Psoas muscle (tissue), 8 donors: ENCODE data around the gene ARID1A. TPM values are rescaled to one million over a fixed set of nuclear protein-coding genes. Genes with fewer than 3 reads are reported as not detected.

Experiments used
- ATAC-seq, 4 donors: fragments of 200-7000 bp; cut with Tn5 transposase; one replicate each; pipeline ENCODE4 v1.9.1; 2020; ENCODE audit warnings: moderate library complexity in 3 of 4, mild to moderate bottlenecking in 2 of 4
- DNase-seq, 2 donors: peaks; one replicate each; pipeline ENCODE4 v3.0.0-alpha.2; 2020
- H3K27ac ChIP-seq: fragments of 200-600 bp; one replicate; pipeline ENCODE4 v1.8.0; 2022
- H3K27me3 ChIP-seq, 3 donors: fragments of 200-600 bp in 1 of 3; one replicate each; pipeline versions ENCODE4 v1.6.1 to v1.8.0; 2013 to 2022; ENCODE audit warnings: low read length in 2 of 3, mild to moderate bottlenecking in 2 of 3, moderate library complexity in 1 of 3; ENCODE audit not compliant: insufficient read depth in 3 of 3
- H3K36me3 ChIP-seq, 2 donors: fragments of 200-600 bp in 1 of 2; one replicate each; pipeline versions ENCODE4 v1.6.1 to v1.8.0; 2013 to 2022; ENCODE audit warnings: low read depth in 1 of 2, mild to moderate bottlenecking in 1 of 2, moderate library complexity in 1 of 2; ENCODE audit not compliant: insufficient read depth in 1 of 2
- H3K4me1 ChIP-seq: fragments of 200-600 bp; one replicate; pipeline ENCODE4 v1.8.0; 2022
- H3K4me3 ChIP-seq: fragments of 200-600 bp; one replicate; pipeline ENCODE4 v1.8.0; 2022; ENCODE audit warnings: mild to moderate bottlenecking
- H3K9me3 ChIP-seq: fragments of 200-600 bp; one replicate; pipeline ENCODE4 v1.8.0; 2022
- WGBS, 3 donors: extraction: QIAGEN DNeasy Blood & Tissue Kit; methylation state at CpG; one replicate each; pipeline versions ENCODE4 v1.1.6 to v1.1.7; 2013; 5-methylcytosine and 5-hydroxymethylcytosine counted together
- intact Hi-C, 2 donors: fragments of 100-400 bp; cut with DNase I; formaldehyde crosslinking; loops; one replicate each; pipeline versions ENCODE4 v1.11.0 to v1.14.2; 2022
- polyA plus RNA-seq, 3 donors: library from polyadenylated mRNA; stranded (reverse); fragments of 200-250 nt; gene quantifications; one replicate each; pipeline ENCODE4 v1.2.3, GENCODE V29; 2013
- total RNA-seq, 4 donors: library from RNA; stranded (reverse); fragmentation: NEBNext Ultra II Directional in 2 of 4; extraction: Animal tissue kit (Norgen Biotek cat#: 25700) in 2 of 4; gene quantifications; one replicate each; pipeline versions ENCODE4 v1.2.1 to v1.2.4, GENCODE V29; 2021 to 2023
- TF ChIP-seq, protein P1 (sequence below): fragments of 200-600 bp; IDR thresholded peaks from one replicate; pipeline ENCODE4 v1.8.0; 2022; ENCODE audit warnings: antibody characterized with exemption
- donor health status: healthy with polysubstance abuse.
- donor health status: DM: no; HTN: no; CAD: no; lungs with moderate emphysema.
- donor health status: Bipolar disorder and iron deficiency.
- donor health status: healthy.
- donor health status: DM: yes; HTN: yes; CAD: no.
- donor health status: DM: no; HTN: no; CAD: no.
- donor health status: DM: no; HTN: no; CAD: no.
- donor health status: DM: yes; HTN: yes; CAD: no.

The ARID1A gene
- total and polyA plus RNA-seq, 7 donors: 8.8 to 44.4 (median 32.2) TPM

DNA sequence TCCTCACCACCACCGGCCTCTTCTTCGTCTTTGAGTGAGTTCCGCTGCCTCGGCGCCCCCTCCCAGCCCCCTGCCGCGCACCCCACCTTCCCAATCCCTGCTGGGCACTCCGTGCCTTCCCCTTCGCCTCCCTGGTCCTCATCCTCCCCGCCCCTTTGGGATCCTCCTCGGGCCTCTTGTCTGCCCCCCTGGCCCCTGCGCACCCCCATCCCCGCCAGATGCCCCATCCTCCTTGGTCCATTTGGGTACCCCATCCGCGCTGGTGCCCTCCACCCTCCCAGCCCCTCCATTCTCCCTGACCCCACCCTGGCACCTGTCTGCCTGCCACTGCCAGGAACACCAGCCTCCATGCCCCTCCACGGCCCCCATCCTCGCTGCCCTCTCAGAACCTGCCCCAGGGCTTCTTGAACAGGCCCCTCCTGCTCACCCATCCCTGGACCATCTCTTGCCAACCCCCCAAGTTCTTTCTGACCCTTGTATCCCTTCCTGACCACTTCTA, 131.3 kb downstream of the ARID1A start:
- DNase-seq: no peak
- Histone ChIP-seq H3K27me3 (no peaks in the 10 kb centered on the region), H3K9me3 (no peaks in the 10 kb centered on the region), H3K4me3 (peak overlapping the region; percentile 80), H3K27ac (peak overlapping the region; percentile 71), H3K36me3 (peaks cover 0 to 12% of the 10 kb centered on the region in 2 donors), H3K4me1 (peaks cover 18% of the 10 kb centered on the region)
- WGBS, 3 donors: 2 to 8% (median 4%) methylated on average over 7 to 17 of the region's 17 CpGs
- intact Hi-C loops: no loop called here
- no peak for ATAC-seq
- TF ChIP-seq, protein P1, sequence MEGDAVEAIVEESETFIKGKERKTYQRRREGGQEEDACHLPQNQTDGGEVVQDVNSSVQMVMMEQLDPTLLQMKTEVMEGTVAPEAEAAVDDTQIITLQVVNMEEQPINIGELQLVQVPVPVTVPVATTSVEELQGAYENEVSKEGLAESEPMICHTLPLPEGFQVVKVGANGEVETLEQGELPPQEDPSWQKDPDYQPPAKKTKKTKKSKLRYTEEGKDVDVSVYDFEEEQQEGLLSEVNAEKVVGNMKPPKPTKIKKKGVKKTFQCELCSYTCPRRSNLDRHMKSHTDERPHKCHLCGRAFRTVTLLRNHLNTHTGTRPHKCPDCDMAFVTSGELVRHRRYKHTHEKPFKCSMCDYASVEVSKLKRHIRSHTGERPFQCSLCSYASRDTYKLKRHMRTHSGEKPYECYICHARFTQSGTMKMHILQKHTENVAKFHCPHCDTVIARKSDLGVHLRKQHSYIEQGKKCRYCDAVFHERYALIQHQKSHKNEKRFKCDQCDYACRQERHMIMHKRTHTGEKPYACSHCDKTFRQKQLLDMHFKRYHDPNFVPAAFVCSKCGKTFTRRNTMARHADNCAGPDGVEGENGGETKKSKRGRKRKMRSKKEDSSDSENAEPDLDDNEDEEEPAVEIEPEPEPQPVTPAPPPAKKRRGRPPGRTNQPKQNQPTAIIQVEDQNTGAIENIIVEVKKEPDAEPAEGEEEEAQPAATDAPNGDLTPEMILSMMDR: no peak

DNA sequence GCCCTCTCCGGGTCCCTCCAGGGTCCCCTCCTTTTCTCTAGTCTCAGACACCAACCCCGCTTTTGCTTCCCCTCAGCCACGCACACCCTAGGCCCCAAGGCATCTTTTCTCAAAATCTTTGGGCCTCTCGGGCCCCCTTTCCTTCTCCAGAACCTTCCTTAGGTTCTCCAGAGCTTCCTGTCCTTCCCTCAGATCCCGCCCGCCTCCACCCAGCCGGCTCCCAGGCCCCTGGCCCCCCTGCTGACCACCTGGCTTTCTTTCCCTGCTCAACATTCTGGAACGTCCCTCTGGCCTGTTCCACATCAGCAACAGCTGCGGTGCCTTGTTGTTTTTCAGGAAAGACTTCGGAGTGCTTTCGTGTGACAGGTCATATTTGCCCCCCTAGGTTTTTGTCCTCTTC, 131.8 kb downstream of the ARID1A start:
- peak overlapping the region; percentile 80 for H3K4me3 ChIP-seq
- H3K27ac ChIP-seq: no peak overlapping the region
- TF ChIP-seq, protein P1: no peak
- no peaks in the 10 kb centered on the region for H3K9me3 ChIP-seq
- peaks cover 0 to 17% of the 10 kb centered on the region in 2 donors for H3K36me3 ChIP-seq
- DNase-seq (no peak), ATAC-seq (no peak)
- intact Hi-C loops: no loop called here
- 13 to 28% (median 14%) methylated on average over 11 of the region's 11 CpGs for WGBS, 3 donors
- no peaks in the 10 kb centered on the region for H3K27me3 ChIP-seq
- H3K4me1 ChIP-seq: peaks cover 18% of the 10 kb centered on the region

DNA sequence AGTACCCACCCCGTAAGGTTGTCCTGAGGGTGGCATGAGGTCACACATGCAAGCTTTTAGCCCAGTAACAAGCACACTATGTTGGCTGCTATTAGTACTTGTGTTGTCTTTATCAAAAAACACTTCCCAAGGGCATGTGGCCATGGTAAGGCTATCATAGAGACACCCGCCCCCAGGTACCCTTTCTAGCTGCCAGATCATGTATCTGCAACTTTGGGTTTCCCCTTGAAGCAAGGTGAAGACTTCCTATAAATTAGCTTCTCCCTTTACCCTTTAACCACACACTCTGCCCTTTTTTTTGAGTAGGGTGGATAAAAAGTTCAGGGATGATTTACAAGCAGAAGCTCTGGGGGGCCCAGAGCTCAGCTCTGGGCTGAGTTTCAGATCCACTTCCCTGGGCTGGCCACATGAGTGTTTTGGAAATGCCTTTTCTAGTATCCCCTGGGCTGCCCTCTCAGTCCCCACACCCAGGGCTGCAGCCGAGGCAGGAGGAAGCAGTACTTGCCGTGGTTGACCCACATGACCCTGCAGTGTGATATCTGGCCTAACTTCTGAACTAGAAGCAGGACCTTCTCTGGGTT, 132.7 kb downstream of the ARID1A start:
- H3K27me3 ChIP-seq: no peaks in the 10 kb centered on the region
- TF ChIP-seq, protein P1: no peak
- no peak for DNase-seq
- no peaks in the 10 kb centered on the region for H3K9me3 ChIP-seq
- no peak for ATAC-seq
- H3K4me1 ChIP-seq: peaks cover 18% of the 10 kb centered on the region
- intact Hi-C loops: no loop called here
- H3K4me3 ChIP-seq: peak overlapping the region; percentile 80
- H3K27ac ChIP-seq: no peak overlapping the region
- WGBS, 3 donors: 50 to 69% (median 60%) methylated on average over 4 of the region's 4 CpGs
- H3K36me3 ChIP-seq: peaks cover 0 to 25% of the 10 kb centered on the region in 2 donors

DNA sequence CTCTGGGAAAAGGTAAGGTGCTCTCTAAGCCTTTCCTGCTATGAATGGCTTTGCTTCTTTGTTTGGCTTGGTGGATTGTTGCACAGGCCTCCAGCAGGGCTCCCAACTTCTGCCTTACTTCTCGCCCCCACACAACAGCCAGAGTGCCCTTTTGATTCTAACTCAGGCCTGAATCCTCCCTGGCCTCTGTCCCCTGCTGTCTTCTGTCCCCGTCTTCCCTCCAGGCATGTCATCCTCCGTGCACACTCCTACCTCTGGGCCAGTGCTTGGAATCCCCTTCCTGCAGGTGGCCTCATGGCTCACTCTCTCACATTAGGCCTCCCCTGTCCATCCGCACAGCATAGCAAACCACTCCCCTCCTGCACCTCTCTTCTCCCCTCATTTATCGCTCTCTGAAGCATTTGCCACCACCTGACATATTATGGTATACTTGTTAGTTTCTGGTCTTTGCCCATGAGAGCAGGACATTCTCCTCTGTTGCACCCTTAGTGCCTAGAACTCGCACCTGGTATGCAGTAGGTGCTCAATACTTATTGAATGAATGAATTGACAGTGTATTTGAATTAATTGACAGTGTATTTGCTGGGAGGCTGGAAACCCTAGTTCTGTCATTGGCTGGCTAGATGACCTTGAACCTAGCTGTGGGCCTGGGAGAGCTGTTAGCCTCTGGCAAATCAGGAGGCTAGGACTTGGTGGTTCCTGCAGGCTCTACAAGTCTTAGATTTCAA, 133.5 kb downstream of the ARID1A start:
- Histone ChIP-seq H3K36me3 (peaks cover 0 to 33% of the 10 kb centered on the region in 2 donors), H3K4me3 (peak overlapping the region; percentile 80), H3K4me1 (peaks cover 18% of the 10 kb centered on the region), H3K27ac (no peak overlapping the region), H3K9me3 (no peaks in the 10 kb centered on the region), H3K27me3 (no peaks in the 10 kb centered on the region)
- intact Hi-C loops: no loop called here
- DNase-seq (no peak), ATAC-seq (no peak)
- 79 to 86% (median 82%) methylated on average over 6 of the region's 6 CpGs for WGBS, 3 donors
- TF ChIP-seq, protein P1: no peak
